ENCODE measurements around the gene METTL1.

GRCh38 chr12:57771236-57771872 is 551 bp downstream of the METTL1 start:
- TF ChIP-seq CTCF (IDR thresholded peaks at IDR 0.05): no peak
- no peak for TF ChIP-seq POLR2A (IDR thresholded peaks at IDR 0.05)
